ENCODE data around the gene EMILIN1.

EMILIN1 gene

GRCh38 chr2:27127883-27128667 is 49.7 kb downstream of the EMILIN1 start:
- no peak for DNase-seq

GRCh38 chr2:27128668-27129571 is 50.5 kb downstream of the EMILIN1 start:
- no peak for DNase-seq

- DNase-seq: no peak
Observed at GRCh38 chr2:27130396-27130795, 52.0 kb downstream of the EMILIN1 start.

- no peak for DNase-seq
Observed at GRCh38 chr2:27131429-27131828, 53.0 kb downstream of the EMILIN1 start.

- peak in 1 of 2 experiments; percentile 34 for DNase-seq
Observed at GRCh38 chr2:27133195-27133875, 54.9 kb downstream of the EMILIN1 start.

- DNase-seq: peak; percentile 96
Observed at GRCh38 chr2:27133905-27134780, 55.7 kb downstream of the EMILIN1 start, which contains the start of gene PREB. Gene PREB (minus strand): TSS chr2:27134636. CDS start chr2:27134421, 215 bp downstream.

GRCh38 chr2:27134781-27135477 is 56.5 kb downstream of the EMILIN1 start:
- DNase-seq: no peak

GRCh38 chr2:27135478-27135955 is 57.1 kb downstream of the EMILIN1 start:
- DNase-seq: no peak
